Measurements from ENCODE around the gene CDC20B.
A peak's percentile ranks its signal among the peaks of the same experiment; 100 is the strongest.

The CDC20B gene

GRCh38 chr5:55159763-55160492, 13.0 kb downstream of the CDC20B start, which contains the start of gene GPX8:
Gene GPX8 (plus strand): TSS chr5:55160171. CDS start chr5:55160193, 22 bp downstream.
- Histone ChIP-seq H3K27ac (ENCODE audit: low read length) (no peak within 1 kb of the TSS), H3K9ac (ENCODE audit: low read length in 2 of 2) (peak within 1 kb of the TSS in 1 of 2 donors; percentile 3), H3K27me3 (ENCODE audit: control insufficient read depth in 1 of 2, insufficient read depth in 2 of 2, low read length in 2 of 2) (peaks cover 0 to 20% of the 10 kb centered on the region in 2 donors), H3K4me3 (ENCODE audit: low read length in 2 of 2) (peak within 1 kb of the TSS; percentile 62 to 64), H3K4me1 (ENCODE audit: control insufficient read depth, insufficient read depth, low read length) (no peaks in the 10 kb centered on the region), H3K9me3 (ENCODE audit: control insufficient read depth in 2 of 2, low read length in 2 of 2) (no peaks in the 10 kb centered on the region), H3K36me3 (ENCODE audit: control insufficient read depth in 2 of 2, insufficient read depth in 2 of 2, low read length in 2 of 2) (no peaks in the 10 kb centered on the region)

DNA sequence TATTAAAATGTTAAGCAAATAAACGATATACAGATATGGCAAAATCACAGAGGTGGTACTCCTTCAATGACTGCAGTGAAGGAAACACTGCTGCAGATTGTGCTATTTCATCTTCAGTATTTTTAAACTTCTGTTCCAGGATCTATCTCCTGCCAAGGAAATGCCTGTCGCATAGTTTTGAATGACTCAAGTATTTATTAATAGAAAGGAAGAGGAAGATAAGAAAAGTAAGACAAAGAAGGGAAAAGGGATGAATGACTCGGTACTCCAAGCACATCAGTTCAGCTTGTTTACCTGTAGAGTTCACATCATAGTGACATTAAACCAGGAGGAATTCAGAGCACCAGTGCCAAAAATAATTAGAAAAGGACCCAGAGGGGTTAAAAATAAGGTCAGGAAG, 18.1 kb downstream of the CDC20B start:
- H3K4me3 ChIP-seq (ENCODE audit: low read length in 2 of 2), result no peak overlapping the region
- H3K9ac ChIP-seq (ENCODE audit: low read length in 2 of 2), result no peak overlapping the region
- no peaks in the 10 kb centered on the region for H3K4me1 ChIP-seq (ENCODE audit: control insufficient read depth, insufficient read depth, low read length)
- no peaks in the 10 kb centered on the region for H3K36me3 ChIP-seq (ENCODE audit: control insufficient read depth in 2 of 2, insufficient read depth in 2 of 2, low read length in 2 of 2)
- peaks cover 0 to 13% of the 10 kb centered on the region in 2 donors for H3K27me3 ChIP-seq (ENCODE audit: control insufficient read depth in 1 of 2, insufficient read depth in 2 of 2, low read length in 2 of 2)
- no peaks in the 10 kb centered on the region for H3K9me3 ChIP-seq (ENCODE audit: control insufficient read depth in 2 of 2, low read length in 2 of 2)
- no peak overlapping the region for H3K27ac ChIP-seq (ENCODE audit: low read length)

GRCh38 chr5:55151923-55152842, 20.8 kb downstream of the CDC20B start:
- H3K9ac ChIP-seq (ENCODE audit: low read length in 2 of 2), result no peak overlapping the region
- no peak overlapping the region for H3K27ac ChIP-seq (ENCODE audit: low read length)
- H3K4me1 ChIP-seq (ENCODE audit: control insufficient read depth, insufficient read depth, low read length), result no peaks in the 10 kb centered on the region
- H3K36me3 ChIP-seq (ENCODE audit: control insufficient read depth in 2 of 2, insufficient read depth in 2 of 2, low read length in 2 of 2), result no peaks in the 10 kb centered on the region
- H3K4me3 ChIP-seq (ENCODE audit: low read length in 2 of 2), result no peak overlapping the region
- no peaks in the 10 kb centered on the region for H3K9me3 ChIP-seq (ENCODE audit: control insufficient read depth in 2 of 2, low read length in 2 of 2)
- peaks cover 0 to 9% of the 10 kb centered on the region in 2 donors for H3K27me3 ChIP-seq (ENCODE audit: control insufficient read depth in 1 of 2, insufficient read depth in 2 of 2, low read length in 2 of 2)

GRCh38 chr5:55149308-55149795, 23.6 kb downstream of the CDC20B start:
- Histone ChIP-seq H3K27me3 (ENCODE audit: control insufficient read depth in 1 of 2, insufficient read depth in 2 of 2, low read length in 2 of 2) (peaks cover 4 to 9% of the 10 kb centered on the region in 2 donors), H3K27ac (ENCODE audit: low read length) (no peak overlapping the region), H3K9ac (ENCODE audit: low read length in 2 of 2) (no peak overlapping the region), H3K4me1 (ENCODE audit: control insufficient read depth, insufficient read depth, low read length) (no peaks in the 10 kb centered on the region), H3K4me3 (ENCODE audit: low read length in 2 of 2) (no peak overlapping the region), H3K9me3 (ENCODE audit: control insufficient read depth in 2 of 2, low read length in 2 of 2) (no peaks in the 10 kb centered on the region), H3K36me3 (ENCODE audit: control insufficient read depth in 2 of 2, insufficient read depth in 2 of 2, low read length in 2 of 2) (no peaks in the 10 kb centered on the region)

- no peaks in the 10 kb centered on the region for H3K4me1 ChIP-seq (ENCODE audit: control insufficient read depth, insufficient read depth, low read length)
Measured at GRCh38 chr5:55146543-55147151, 26.3 kb downstream of the CDC20B start.

GRCh38 chr5:55146080-55146479, 26.9 kb downstream of the CDC20B start:
- Histone ChIP-seq H3K9ac (ENCODE audit: low read length in 2 of 2) (no peak overlapping the region), H3K4me3 (ENCODE audit: low read length in 2 of 2) (no peak overlapping the region), H3K36me3 (ENCODE audit: control insufficient read depth in 2 of 2, insufficient read depth in 2 of 2, low read length in 2 of 2) (no peaks in the 10 kb centered on the region), H3K4me1 (ENCODE audit: control insufficient read depth, insufficient read depth, low read length) (no peaks in the 10 kb centered on the region), H3K9me3 (ENCODE audit: control insufficient read depth in 2 of 2, low read length in 2 of 2) (no peaks in the 10 kb centered on the region), H3K27me3 (ENCODE audit: control insufficient read depth in 1 of 2, insufficient read depth in 2 of 2, low read length in 2 of 2) (peaks cover 4% of the 10 kb centered on the region in 2 donors), H3K27ac (ENCODE audit: low read length) (no peak overlapping the region)

More at GRCh38 chr5:55146543-55147151, 26.3 kb downstream of the CDC20B start:
- H3K4me3 ChIP-seq (ENCODE audit: low read length in 2 of 2), result no peak overlapping the region
- H3K27ac ChIP-seq (ENCODE audit: low read length), result no peak overlapping the region
- peaks cover 4% of the 10 kb centered on the region in 2 donors for H3K27me3 ChIP-seq (ENCODE audit: control insufficient read depth in 1 of 2, insufficient read depth in 2 of 2, low read length in 2 of 2)
- H3K9ac ChIP-seq (ENCODE audit: low read length in 2 of 2), result no peak overlapping the region
- H3K9me3 ChIP-seq (ENCODE audit: control insufficient read depth in 2 of 2, low read length in 2 of 2), result no peaks in the 10 kb centered on the region
- no peaks in the 10 kb centered on the region for H3K36me3 ChIP-seq (ENCODE audit: control insufficient read depth in 2 of 2, insufficient read depth in 2 of 2, low read length in 2 of 2)

DNA sequence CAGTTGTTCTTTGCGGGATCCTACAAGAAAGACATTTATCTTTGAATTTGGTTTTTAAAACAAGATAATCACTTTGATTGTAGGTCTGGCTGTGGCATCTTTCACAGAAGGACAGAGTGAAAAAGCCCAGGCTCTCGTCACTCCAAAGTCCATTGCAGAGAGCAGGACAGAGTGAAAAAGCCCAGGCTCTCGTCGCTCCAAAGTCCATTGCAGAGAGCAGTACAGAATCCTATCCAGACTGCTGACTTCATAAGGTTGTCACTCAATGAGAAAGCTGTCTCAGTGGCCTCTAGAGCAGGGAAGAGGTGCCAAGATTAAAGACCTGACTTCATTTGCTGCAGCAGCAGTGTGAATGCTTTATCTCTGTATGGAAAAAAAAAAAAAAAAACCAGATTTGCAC, 29.4 kb downstream of the CDC20B start:
- no peak overlapping the region for H3K9ac ChIP-seq (ENCODE audit: low read length in 2 of 2)
- H3K4me3 ChIP-seq (ENCODE audit: low read length in 2 of 2), result no peak overlapping the region
- H3K9me3 ChIP-seq (ENCODE audit: control insufficient read depth in 2 of 2, low read length in 2 of 2), result no peaks in the 10 kb centered on the region
- no peak overlapping the region for H3K27ac ChIP-seq (ENCODE audit: low read length)
- H3K4me1 ChIP-seq (ENCODE audit: control insufficient read depth, insufficient read depth, low read length), result no peaks in the 10 kb centered on the region
- H3K27me3 ChIP-seq (ENCODE audit: control insufficient read depth in 1 of 2, insufficient read depth in 2 of 2, low read length in 2 of 2), result peaks cover 3 to 4% of the 10 kb centered on the region in 2 donors
- no peaks in the 10 kb centered on the region for H3K36me3 ChIP-seq (ENCODE audit: control insufficient read depth in 2 of 2, insufficient read depth in 2 of 2, low read length in 2 of 2)

GRCh38 chr5:55141945-55142690, 30.9 kb downstream of the CDC20B start:
- H3K4me3 ChIP-seq (ENCODE audit: low read length in 2 of 2), result no peak overlapping the region
- peaks cover 0 to 6% of the 10 kb centered on the region in 2 donors for H3K27me3 ChIP-seq (ENCODE audit: control insufficient read depth in 1 of 2, insufficient read depth in 2 of 2, low read length in 2 of 2)
- no peaks in the 10 kb centered on the region for H3K9me3 ChIP-seq (ENCODE audit: control insufficient read depth in 2 of 2, low read length in 2 of 2)
- no peaks in the 10 kb centered on the region for H3K4me1 ChIP-seq (ENCODE audit: control insufficient read depth, insufficient read depth, low read length)
- no peak overlapping the region for H3K9ac ChIP-seq (ENCODE audit: low read length in 2 of 2)
- H3K36me3 ChIP-seq (ENCODE audit: control insufficient read depth in 2 of 2, insufficient read depth in 2 of 2, low read length in 2 of 2), result no peaks in the 10 kb centered on the region
- H3K27ac ChIP-seq (ENCODE audit: low read length), result no peak overlapping the region

DNA sequence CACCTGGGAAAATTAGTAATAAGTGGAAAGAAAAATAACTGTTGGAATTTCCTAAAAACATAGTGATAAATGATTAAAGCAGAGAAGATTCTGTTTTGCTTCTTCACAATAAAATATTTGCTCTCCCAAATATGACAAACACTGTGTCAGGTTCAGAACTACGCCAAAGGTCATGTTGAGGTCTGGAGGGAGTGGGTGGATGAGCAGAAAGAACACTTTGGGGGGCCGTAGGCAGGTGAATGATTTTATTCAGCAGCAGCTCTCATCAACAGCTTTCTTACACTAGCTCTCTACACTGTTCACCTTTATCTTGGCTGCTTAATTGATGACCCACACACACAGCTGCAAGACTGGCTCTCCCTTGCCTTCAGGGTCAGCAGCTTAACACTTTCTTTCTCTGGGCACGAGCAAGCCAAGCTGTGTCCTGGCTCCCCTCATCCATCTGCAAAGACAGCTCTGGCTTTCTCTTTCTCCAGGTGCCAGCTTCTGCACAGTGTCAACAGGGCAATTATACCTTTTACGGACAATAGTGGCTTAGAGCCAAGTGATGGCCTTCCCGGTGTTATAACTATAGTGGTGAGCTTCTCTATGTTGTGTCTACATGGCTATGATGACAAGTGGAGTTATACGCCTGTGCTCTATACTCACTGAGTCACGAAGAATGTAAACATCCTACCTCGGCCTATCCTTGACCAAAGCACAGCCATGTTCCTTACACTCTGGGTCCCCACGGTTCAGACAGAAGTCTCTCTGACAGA, 31.9 kb downstream of the CDC20B start:
- H3K4me1 ChIP-seq (ENCODE audit: control insufficient read depth, insufficient read depth, low read length), result no peaks in the 10 kb centered on the region
- no peaks in the 10 kb centered on the region for H3K36me3 ChIP-seq (ENCODE audit: control insufficient read depth in 2 of 2, insufficient read depth in 2 of 2, low read length in 2 of 2)
- no peak overlapping the region for H3K27ac ChIP-seq (ENCODE audit: low read length)
- H3K9ac ChIP-seq (ENCODE audit: low read length in 2 of 2), result no peak overlapping the region
- no peak overlapping the region for H3K4me3 ChIP-seq (ENCODE audit: low read length in 2 of 2)
- H3K27me3 ChIP-seq (ENCODE audit: control insufficient read depth in 1 of 2, insufficient read depth in 2 of 2, low read length in 2 of 2), result peaks cover 0 to 4% of the 10 kb centered on the region in 2 donors
- H3K9me3 ChIP-seq (ENCODE audit: control insufficient read depth in 2 of 2, low read length in 2 of 2), result no peaks in the 10 kb centered on the region
